CD4-positive, alpha-beta T cell (primary cell): ENCODE results near the gene RAB6B. TPM values are rescaled to one million over a fixed set of nuclear protein-coding genes. Genes with fewer than 3 reads are reported as not detected.

Experiments used
- ATAC-seq: fragments of 200-7000 bp; cut with Tn5 transposase; one replicate; pipeline ENCODE4 v1.10.0; 2022; ENCODE audit warnings: mild to moderate bottlenecking; ENCODE audit not compliant: poor library complexity
- CTCF ChIA-PET: fragments of 350-600 bp; sonication (Branson Sonifier 250); formaldehyde crosslinking; loops from one replicate; lab custom pipeline; 2021; ENCODE audit warnings: antibody characterized with exemption, inconsistent platforms; lab: Charles Lee
- POLR2A ChIA-PET: fragments of 350-600 bp; sonication (Branson Sonifier 250); formaldehyde crosslinking; loops from one replicate; lab custom pipeline; 2021; ENCODE audit warnings: antibody characterized with exemption, inconsistent platforms; lab: Charles Lee
- DNase-seq, 14 experiments: peaks; one replicate each; pipeline ENCODE4 v3.0.0-alpha.2; 2013 to 2020; ENCODE audit warnings: mixed read lengths in 2 of 14
- H3K27ac ChIP-seq, 2 donors: one replicate each; pipeline versions ENCODE4 v1.5.1 to v1.7.0; 2013; ENCODE audit warnings: low read length in 2 of 2, low read depth in 1 of 2, mild to moderate bottlenecking in 1 of 2
- H3K27me3 ChIP-seq, 2 experiments: 1 replicate in 1 of 2; 2 replicates in 1 of 2; pipeline versions ENCODE4 v1.6.1 to v1.7.0; 2013; ENCODE audit warnings: low read length in 2 of 2, control low read depth in 1 of 2, mild to moderate bottlenecking in 1 of 2, moderate library complexity in 1 of 2; ENCODE audit not compliant: insufficient read depth in 2 of 2, control insufficient read depth in 1 of 2
- H3K36me3 ChIP-seq: one replicate; pipeline ENCODE4 v1.6.1; 2013; ENCODE audit warnings: low read length, control low read depth; ENCODE audit not compliant: insufficient read depth
- H3K4me1 ChIP-seq: one replicate; pipeline ENCODE4 v1.6.1; 2013; ENCODE audit warnings: low read length, control low read depth; ENCODE audit not compliant: insufficient read depth
- H3K4me3 ChIP-seq: one replicate; pipeline ENCODE4 v1.5.1; 2013; ENCODE audit warnings: mild to moderate bottlenecking, low read length, moderate library complexity
- H3K9me3 ChIP-seq, 2 experiments: 1 replicate in 1 of 2; 2 replicates in 1 of 2; pipeline versions ENCODE4 v1.6.1 to v1.7.0; 2013; ENCODE audit warnings: low read length in 2 of 2, mild to moderate bottlenecking in 2 of 2, control low read depth in 1 of 2, moderate library complexity in 1 of 2; ENCODE audit not compliant: control insufficient read depth in 1 of 2, insufficient read depth in 1 of 2
- H3K27ac Mint-ChIP-seq: one replicate; pipeline ENCODE4 v1.8.0; 2020; ENCODE audit warnings: mixed read lengths
- H3K27me3 Mint-ChIP-seq: one replicate; pipeline ENCODE4 v1.8.0; 2021; ENCODE audit warnings: mixed read lengths
- H3K36me3 Mint-ChIP-seq: one replicate; pipeline ENCODE4 v1.8.0; 2021; ENCODE audit warnings: low read depth, mixed read lengths
- H3K4me1 Mint-ChIP-seq: one replicate; pipeline ENCODE4 v1.8.0; 2021; ENCODE audit warnings: low read depth, mixed read lengths
- H3K4me3 Mint-ChIP-seq: one replicate; pipeline ENCODE4 v1.8.0; 2020; ENCODE audit warnings: mild to moderate bottlenecking, mixed read lengths
- H3K9me3 Mint-ChIP-seq: one replicate; pipeline ENCODE4 v1.8.0; 2020; ENCODE audit warnings: mixed read lengths
- CTCF ChIP-seq: fragments of 200-600 bp; IDR thresholded peaks from one replicate; pipeline ENCODE4 v1.8.0; 2022; ENCODE audit warnings: antibody characterized with exemption, mild to moderate bottlenecking
- intact Hi-C, 2 experiments: fragments of 100-400 bp; cut with DNase I in 1 of 2; cut with micrococcal nuclease in 1 of 2; formaldehyde crosslinking; loops; one replicate each; pipeline versions ENCODE4 v1.15.1 to v1.9.0; 2023 to 2025; cut with DNase I, micrococcal nuclease
- total RNA-seq, 174 experiments: library from RNA in 2 of 174; stranded (reverse) in 2 of 174; gene quantifications; one replicate each; pipeline ENCODE4 v1.2.3 and lab custom pipeline; 2021 to 2026

Gene RAB6B
- total RNA-seq, 2 experiments from 2014 or later, result not detected

- Mint-ChIP-seq H3K27me3 (peaks cover 13% of the 10 kb centered on the region), H3K27ac (no peak overlapping the region), H3K4me3 (no peak overlapping the region), H3K4me1 (no peaks in the 10 kb centered on the region), H3K9me3 (no peaks in the 10 kb centered on the region), H3K36me3 (no peaks in the 10 kb centered on the region)
- Histone ChIP-seq H3K36me3 (no peaks in the 10 kb centered on the region), H3K4me3 (no peak overlapping the region), H3K27ac (no peak overlapping the region), H3K27me3 (no peaks in the 10 kb centered on the region), H3K9me3 (no peaks in the 10 kb centered on the region), H3K4me1 (no peaks in the 10 kb centered on the region)
- ChIA-PET POLR2A (no interaction called here), CTCF (no interaction called here)
- DNase-seq, result no peak
- no peak for ATAC-seq
- intact Hi-C loops, result no loop called here
- no peak for TF ChIP-seq CTCF
Observed at GRCh38 chr3:133865136-133865855, 30.4 kb downstream of the RAB6B start.

- no peak for ATAC-seq
- ChIA-PET CTCF (no interaction called here), POLR2A (no interaction called here)
- no peaks in the 10 kb centered on the region for H3K36me3 Mint-ChIP-seq
- no peaks in the 10 kb centered on the region for H3K27me3 ChIP-seq
- H3K36me3 ChIP-seq, result no peaks in the 10 kb centered on the region
- H3K4me1 Mint-ChIP-seq, result no peaks in the 10 kb centered on the region
- H3K9me3 ChIP-seq, result no peaks in the 10 kb centered on the region
- intact Hi-C loops, result no loop called here
- H3K27ac Mint-ChIP-seq, result no peak overlapping the region
- H3K27ac ChIP-seq, result no peak overlapping the region
- no peaks in the 10 kb centered on the region for H3K4me1 ChIP-seq
- no peak overlapping the region for H3K4me3 ChIP-seq
- no peak for DNase-seq
- H3K9me3 Mint-ChIP-seq, result no peaks in the 10 kb centered on the region
- H3K27me3 Mint-ChIP-seq, result peaks cover 9% of the 10 kb centered on the region
- H3K4me3 Mint-ChIP-seq, result no peak overlapping the region
- TF ChIP-seq CTCF, result no peak
Observed at GRCh38 chr3:133864616-133865015, 31.1 kb downstream of the RAB6B start.

- no peaks in the 10 kb centered on the region for H3K4me1 Mint-ChIP-seq
- CTCF ChIA-PET, result interaction anchor here (0.7 kb wide), 1 partner anchor 32 kb away, joined by 4 read pairs; no protein-coding TSS in a partner anchor
Observed at GRCh38 chr3:133863911-133864310, 31.8 kb downstream of the RAB6B start.

More at GRCh38 chr3:133863911-133864310, 31.8 kb downstream of the RAB6B start:
- Histone ChIP-seq H3K9me3 (no peaks in the 10 kb centered on the region), H3K4me3 (no peak overlapping the region), H3K36me3 (no peaks in the 10 kb centered on the region), H3K4me1 (no peaks in the 10 kb centered on the region), H3K27me3 (no peaks in the 10 kb centered on the region), H3K27ac (no peak overlapping the region)
- POLR2A ChIA-PET, result no interaction called here
- no peak for ATAC-seq
- DNase-seq, result no peak
- no peak overlapping the region for H3K27ac Mint-ChIP-seq
- H3K9me3 Mint-ChIP-seq, result no peaks in the 10 kb centered on the region
- H3K4me3 Mint-ChIP-seq, result no peak overlapping the region
- H3K36me3 Mint-ChIP-seq, result no peaks in the 10 kb centered on the region
- intact Hi-C loops, result no loop called here
- peaks cover 8% of the 10 kb centered on the region for H3K27me3 Mint-ChIP-seq
- TF ChIP-seq CTCF, result no peak
